HG03432 (cell line): ENCODE measurements around the gene TH.

Experiments
- ATAC-seq: cut with Tn5 transposase; IDR thresholded peaks from one replicate; pipeline ENCODE4 v1.9.1; 2021; ENCODE audit warnings: mild to moderate bottlenecking, moderate library complexity; ENCODE audit not compliant: unreplicated experiment

Gene TH

DNA sequence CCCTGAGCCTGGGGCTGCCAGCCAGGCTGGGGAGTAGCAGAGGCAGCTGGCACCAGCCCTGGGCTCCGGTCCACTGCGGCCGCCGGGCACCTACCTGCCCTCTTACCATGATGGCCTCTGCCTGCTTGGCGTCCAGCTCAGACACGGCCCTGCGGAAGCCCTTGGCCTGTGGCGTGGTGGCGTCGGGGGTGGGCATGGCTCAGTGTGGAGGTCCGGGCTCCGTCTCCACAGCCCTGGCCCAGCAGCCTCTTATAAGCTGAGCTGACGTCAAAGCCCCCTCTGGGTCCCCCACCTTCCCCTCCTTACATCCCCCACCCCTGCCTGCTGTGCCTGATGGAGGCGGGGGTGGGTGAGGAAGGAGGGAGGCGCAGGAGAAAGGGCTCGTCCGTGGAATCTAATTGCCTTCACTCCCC is at the start of gene TH:
TH (minus strand) TSS at position 225 of the 413 bp plus-strand sequence; CDS start at position 196, 29 bp downstream.
- ATAC-seq, result no peak

GRCh38 chr11:2221024-2221423 is 49.4 kb upstream of the TH start:
- no peak for ATAC-seq

GRCh38 chr11:2220173-2220771 is 48.7 kb upstream of the TH start:
- ATAC-seq, result no peak

GRCh38 chr11:2219318-2220017 is 47.9 kb upstream of the TH start:
- no peak for ATAC-seq

DNA sequence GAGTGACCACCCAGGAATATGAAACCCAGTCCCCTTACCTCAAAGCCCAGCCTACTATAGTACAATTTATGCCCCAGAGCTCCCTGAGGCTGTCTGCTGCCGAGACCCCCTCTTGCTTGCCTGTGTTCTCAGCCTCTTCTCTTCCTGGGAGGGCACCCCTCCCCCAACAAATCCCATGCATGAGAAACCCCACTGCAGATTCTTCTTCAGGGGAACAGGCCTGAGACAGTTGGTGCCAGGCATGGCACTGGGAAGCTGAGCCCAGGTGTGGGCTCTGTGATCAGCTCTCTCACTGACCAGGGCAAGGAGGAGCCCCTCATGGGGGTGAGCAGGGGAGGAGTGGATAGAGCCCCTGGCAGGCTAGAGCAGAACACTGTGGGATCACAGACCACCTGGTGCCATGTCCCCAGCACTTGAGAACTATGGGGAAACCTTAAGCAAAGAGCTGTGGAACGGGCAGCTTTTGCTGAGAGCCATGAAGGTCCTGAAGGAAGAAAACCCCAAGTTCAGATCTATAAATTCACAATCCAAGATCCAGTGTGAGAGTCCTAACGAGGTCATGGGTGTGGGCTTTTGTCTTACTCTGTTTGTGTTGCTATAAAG is 46.5 kb upstream of the TH start:
- ATAC-seq, result no peak

DNA sequence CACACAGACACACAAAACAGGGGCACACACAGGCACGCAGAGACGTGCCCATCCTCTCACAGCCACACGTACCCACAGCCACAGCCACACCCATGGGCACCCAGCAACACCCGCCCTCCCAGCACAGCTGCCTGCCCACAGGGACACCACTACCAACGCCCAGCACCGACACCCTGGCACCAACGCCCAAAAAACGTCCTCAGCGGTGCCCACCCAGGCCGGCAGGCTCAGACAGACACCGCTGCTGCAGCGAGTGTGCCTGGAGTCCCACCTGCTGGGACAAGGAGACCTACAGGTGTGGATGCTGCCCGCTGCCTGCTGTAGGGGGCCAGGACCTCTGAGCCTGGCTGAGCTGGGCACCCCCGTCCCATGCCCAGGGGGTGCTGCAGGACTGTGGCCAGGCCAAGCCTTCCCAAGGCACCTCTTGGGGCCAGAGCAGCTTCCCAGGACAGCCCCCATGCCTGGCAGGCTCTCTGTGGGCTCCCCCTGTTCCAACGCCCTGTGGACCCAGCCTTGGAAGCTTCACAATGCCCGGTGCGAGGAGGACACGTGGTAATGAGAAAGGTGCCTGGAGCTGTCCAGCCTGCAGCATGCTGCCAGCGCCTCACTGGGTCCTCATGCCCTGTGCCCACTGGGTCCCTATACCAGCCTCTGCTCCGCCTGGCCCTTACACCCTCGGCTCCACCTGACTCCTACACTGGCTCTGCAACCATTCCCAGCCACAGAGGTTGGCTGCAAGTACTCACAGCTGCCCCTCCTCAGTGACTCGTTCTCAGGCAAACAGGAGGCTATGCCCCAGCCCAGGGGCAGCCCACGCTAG is 45.8 kb upstream of the TH start:
- ATAC-seq, result no peak

- no peak for ATAC-seq
Measured at GRCh38 chr11:2216400-2217064, 44.9 kb upstream of the TH start.

DNA sequence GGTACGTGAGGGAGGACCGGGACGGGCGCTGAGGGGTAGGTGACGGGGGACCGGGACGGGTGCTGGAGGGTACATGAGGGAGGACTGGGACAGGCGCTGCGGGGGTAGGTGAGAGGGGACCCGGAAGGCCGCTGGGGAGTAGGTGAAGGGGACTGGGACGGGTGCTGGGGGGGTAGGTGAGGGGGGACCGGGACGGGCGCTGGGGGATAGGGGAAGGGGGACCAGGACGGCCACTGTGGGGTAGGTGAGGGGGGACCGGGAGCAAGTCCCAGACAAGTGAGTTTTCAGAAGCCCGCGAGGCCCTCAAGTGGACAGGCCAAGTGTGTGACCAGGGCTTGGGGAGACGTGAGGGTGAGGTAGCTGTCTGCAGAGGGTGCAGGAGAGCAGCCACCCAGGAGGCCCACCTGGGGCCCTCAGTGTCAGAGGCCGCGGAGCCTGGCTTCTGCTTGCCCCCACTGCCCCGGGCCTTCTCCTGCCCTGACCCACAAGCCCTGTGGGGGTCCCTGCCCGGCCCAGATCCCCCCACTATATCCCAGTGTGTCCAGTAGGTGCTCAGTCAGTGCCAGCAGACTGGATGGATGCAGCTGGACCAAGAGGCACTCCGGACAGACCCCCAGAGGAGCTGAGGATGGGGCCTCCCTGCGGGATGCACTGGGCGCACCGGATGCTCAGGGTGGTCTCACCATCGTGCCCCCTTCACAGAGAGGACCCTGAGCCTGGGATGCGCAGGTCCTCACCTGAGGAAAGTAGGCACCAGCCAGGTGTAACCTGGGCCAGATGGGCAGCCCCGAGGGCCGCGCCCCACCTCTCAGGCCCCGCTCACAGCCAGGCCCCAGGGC is 44.2 kb upstream of the TH start:
- no peak for ATAC-seq

- no peak for ATAC-seq
Measured at GRCh38 chr11:2215230-2215560, 43.6 kb upstream of the TH start.

DNA sequence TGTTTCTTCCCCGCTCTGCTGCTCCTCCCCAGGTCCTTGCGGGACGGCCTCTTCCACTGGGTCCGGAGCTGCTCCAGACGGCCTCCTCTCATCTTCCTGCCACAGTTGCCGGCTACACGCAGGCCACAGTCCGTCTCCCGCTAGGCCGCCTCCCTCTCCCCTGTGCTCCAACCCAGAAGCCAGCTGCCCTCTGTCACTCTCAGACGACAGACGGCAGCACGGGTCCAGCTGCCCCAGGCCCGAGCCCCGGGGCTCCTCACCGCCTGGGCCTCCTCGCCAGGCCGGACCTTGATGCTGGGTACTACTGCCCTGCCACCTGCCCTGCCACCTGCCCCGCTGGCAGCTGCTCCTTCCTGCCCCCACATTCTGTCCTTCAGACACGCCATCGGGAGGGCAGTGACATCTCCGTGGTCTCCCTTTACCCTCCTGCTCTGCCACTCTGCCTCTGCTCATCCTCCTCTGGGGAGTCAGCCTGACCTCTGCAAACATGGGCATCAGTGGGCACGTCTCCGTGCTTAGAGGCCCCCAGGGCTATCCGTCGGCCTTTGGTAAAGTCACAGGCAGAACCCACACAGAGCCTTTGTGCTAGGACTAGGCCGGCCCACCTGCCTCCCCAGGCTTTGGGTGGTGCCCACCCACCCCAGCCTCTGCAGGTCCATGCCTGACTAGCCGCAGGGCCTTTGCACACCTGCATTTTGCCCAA is 43.1 kb upstream of the TH start:
- ATAC-seq, result no peak

GRCh38 chr11:2213890-2214526 is 42.4 kb upstream of the TH start:
- ATAC-seq, result no peak

DNA sequence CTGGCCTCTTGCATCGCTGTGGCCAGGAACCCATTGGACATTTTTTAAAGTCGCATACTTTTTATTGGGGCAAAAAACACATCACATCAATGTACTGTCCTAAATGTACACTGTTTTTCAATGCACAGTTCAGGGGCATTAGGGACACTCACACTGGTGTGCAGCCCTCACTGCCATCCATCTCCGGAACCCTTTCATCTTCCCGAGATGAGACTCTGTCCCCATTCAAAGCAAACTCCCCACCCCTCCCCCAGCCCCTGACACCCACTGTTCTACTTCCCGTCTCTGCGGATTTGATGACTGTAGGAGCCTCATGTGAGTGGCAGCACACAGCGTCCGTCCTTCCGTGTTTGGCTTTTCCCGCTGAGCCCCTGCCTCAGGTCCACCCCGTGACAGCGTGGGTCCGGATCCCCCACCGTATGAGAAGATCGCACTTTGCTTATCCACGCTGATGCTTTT is 41.8 kb upstream of the TH start:
- no peak for ATAC-seq

DNA sequence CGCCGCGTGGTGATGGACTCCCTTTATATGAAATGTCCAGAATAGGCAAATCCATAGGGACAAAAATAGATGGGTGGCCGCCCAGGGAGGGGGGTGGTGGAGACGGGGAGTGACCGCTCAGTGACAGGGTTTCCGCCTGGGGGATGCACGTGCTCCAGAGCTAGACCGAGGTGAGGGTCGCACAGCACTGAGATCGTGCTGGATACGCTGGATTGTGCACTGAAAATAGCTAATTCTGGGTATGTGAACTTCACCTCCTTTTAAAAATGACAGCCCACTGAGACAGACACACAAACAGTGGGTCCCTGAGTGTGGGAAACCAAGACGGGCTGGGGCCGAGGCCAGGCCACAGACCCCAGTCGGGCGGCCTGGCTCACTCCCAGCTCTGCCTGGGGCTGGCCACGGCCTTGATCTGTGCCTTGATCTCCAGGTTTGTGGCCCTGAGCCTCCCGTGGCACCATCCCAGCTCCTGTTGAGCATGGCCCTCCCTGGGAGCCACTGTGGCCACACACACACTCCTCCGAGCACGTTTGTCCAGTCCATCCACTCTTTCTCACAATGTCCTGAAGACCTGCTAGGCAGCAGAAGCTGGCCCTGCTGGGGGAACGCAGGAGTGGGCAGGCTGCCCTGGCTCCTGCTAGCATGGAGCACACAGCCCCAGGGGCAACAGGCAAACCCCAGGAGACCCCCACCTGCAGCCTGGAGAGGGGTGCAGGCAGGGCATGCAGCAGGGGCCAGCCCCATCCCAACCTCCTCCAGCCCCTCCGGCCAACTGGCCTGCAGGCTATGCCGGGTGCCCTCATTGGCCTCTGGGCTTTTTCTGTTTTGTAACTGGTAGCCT is 41.0 kb upstream of the TH start:
- no peak for ATAC-seq

- ATAC-seq, result no peak
Measured at GRCh38 chr11:2211113-2211971, 39.7 kb upstream of the TH start.

- ATAC-seq, result no peak
Measured at GRCh38 chr11:2210366-2211112, 38.9 kb upstream of the TH start.

DNA sequence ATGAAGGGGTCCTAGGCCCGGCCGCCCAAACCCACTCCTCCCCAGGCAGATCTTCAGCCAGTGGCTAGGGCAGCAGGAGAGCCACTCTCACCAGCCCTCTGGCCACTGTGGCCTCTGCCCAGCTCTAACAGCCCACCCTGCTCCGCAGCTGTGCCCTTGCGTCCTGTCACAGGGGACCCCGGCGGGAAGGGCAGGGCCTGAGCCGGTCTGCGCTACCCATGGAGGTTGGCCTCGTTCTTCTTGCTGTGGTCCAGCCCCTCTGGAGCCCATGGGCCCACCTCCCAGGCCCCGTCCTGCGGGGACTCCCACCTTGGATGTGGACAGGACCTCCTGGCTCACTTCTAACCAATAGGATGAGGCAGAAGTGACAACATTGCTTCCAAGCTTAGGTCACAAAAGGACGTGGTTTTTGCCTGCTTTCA is 38.3 kb upstream of the TH start:
- ATAC-seq, result no peak
